Body of pancreas (tissue), 4 donors: ENCODE measurements around the gene GRM4. TPM values are rescaled to one million over a fixed set of nuclear protein-coding genes. Genes with fewer than 3 reads are reported as not detected.
A peak's percentile ranks its signal among the peaks of the same experiment; 100 is the strongest.

Experiments used
- ATAC-seq: fragments of 150-250 bp; one replicate; pipeline ENCODE4 v1.9.1; 2016
- DNase-seq, 4 donors: peaks; one replicate each; pipeline ENCODE4 v3.0.0-alpha.2; 2019
- H3K27ac ChIP-seq, 4 donors: fragments of 200-600 bp; sonication (generic); 1 replicate in 3 of 4; 2 replicates in 1 of 4; pipeline versions ENCODE4 v1.5.1 to v1.6.1; 2016 to 2019; ENCODE audit warnings: mild to moderate bottlenecking in 1 of 4, mixed read lengths in 1 of 4, moderate library complexity in 1 of 4
- H3K27me3 ChIP-seq, 2 donors: fragments of 200-600 bp; sonication (generic); one replicate each; pipeline ENCODE4 v1.6.0; 2016; ENCODE audit warnings: mild to moderate bottlenecking in 1 of 2
- H3K36me3 ChIP-seq, 2 donors: fragments of 200-600 bp; sonication (generic); replicated peaks in 1 of 2; 2 replicates each; pipeline ENCODE4 v1.5.1; 2016; ENCODE audit warnings: low read depth in 2 of 2; ENCODE audit not compliant: insufficient read depth in 1 of 2
- H3K4me1 ChIP-seq: fragments of 200-600 bp; sonication (generic); one replicate; pipeline ENCODE4 v1.6.0; 2016
- H3K4me3 ChIP-seq, 2 donors: fragments of 200-600 bp; sonication (generic); 1 replicate in 1 of 2; 2 replicates in 1 of 2; pipeline ENCODE4 v1.5.1; 2016 to 2019
- H3K9me3 ChIP-seq, 3 donors: fragments of 200-600 bp; sonication (generic); 1 replicate in 2 of 3; 2 replicates in 1 of 3; pipeline ENCODE4 v1.5.1; 2016
- CTCF ChIP-seq, 7 experiments: fragments of 450-650 bp in 4 of 7; fragments of 200-600 bp in 3 of 7; sonication (generic) in 3 of 7; IDR thresholded peaks; one replicate each; pipeline ENCODE4 v1.5.1; 2016 to 2019; ENCODE audit warnings: antibody characterized with exemption in 7 of 7
- POLR2A ChIP-seq, 3 donors: fragments of 450-650 bp; IDR thresholded peaks; one replicate each; pipeline ENCODE4 v1.6.1; 2016; ENCODE audit warnings: antibody characterized with exemption in 3 of 3, mild to moderate bottlenecking in 2 of 3
- WGBS, 2 donors: methylation state at CpG; one replicate each; pipeline ENCODE4 v1.1.5; 2017; 5-methylcytosine and 5-hydroxymethylcytosine counted together
- intact Hi-C: fragments of 100-400 bp; cut with DNase I; formaldehyde crosslinking; loops from one replicate; pipeline ENCODE4 v1.15.1; 2023
- total RNA-seq, 2 donors: library from RNA; depleted of rRNA; stranded (reverse); fragments of >200 nt; gene quantifications; one replicate each; pipeline ENCODE4 v1.1.0, GENCODE V29; 2016

GRM4 gene
- total RNA-seq, 2 donors from 2014 or later = 0.33 TPM; not detected in 1

GRCh38 chr6:33993653-33994471 is 152.0 kb downstream of the GRM4 start:
- WGBS, 2 donors = 65 to 78% methylated on average over 18 to 21 of the region's 21 CpGs
- no peak for ATAC-seq
- Histone ChIP-seq H3K36me3 (no peaks in the 10 kb centered on the region), H3K27me3 (no peaks in the 10 kb centered on the region), H3K4me1 (no peaks in the 10 kb centered on the region), H3K4me3 (no peak overlapping the region), H3K9me3 (no peaks in the 10 kb centered on the region), H3K27ac (peak overlapping the region in 1 of 4 donors; percentile 36)
- no peak for TF ChIP-seq CTCF (IDR thresholded peaks at IDR 0.05)
- no peak for TF ChIP-seq POLR2A (IDR thresholded peaks at IDR 0.05)
- peak in 1 of 4 donors; percentile 1 for DNase-seq
- intact Hi-C loops = no loop called here

- H3K27ac ChIP-seq = no peak overlapping the region
- WGBS, 2 donors = 65 to 74% methylated on average over 10 to 11 of the region's 11 CpGs
- H3K27me3 ChIP-seq = no peaks in the 10 kb centered on the region
- no peak overlapping the region for H3K4me3 ChIP-seq
- H3K36me3 ChIP-seq = no peaks in the 10 kb centered on the region
- H3K9me3 ChIP-seq = no peaks in the 10 kb centered on the region
- no peaks in the 10 kb centered on the region for H3K4me1 ChIP-seq
- DNase-seq = peak in 2 of 4 donors; percentile 2 to 3
- no peak for ATAC-seq
- TF ChIP-seq POLR2A (IDR thresholded peaks at IDR 0.05) (no peak), CTCF (IDR thresholded peaks at IDR 0.05) (no peak)
- intact Hi-C loops = no loop called here
These were observed 152.8 kb downstream of the GRM4 start for GRCh38 chr6:33993091-33993490.

DNA sequence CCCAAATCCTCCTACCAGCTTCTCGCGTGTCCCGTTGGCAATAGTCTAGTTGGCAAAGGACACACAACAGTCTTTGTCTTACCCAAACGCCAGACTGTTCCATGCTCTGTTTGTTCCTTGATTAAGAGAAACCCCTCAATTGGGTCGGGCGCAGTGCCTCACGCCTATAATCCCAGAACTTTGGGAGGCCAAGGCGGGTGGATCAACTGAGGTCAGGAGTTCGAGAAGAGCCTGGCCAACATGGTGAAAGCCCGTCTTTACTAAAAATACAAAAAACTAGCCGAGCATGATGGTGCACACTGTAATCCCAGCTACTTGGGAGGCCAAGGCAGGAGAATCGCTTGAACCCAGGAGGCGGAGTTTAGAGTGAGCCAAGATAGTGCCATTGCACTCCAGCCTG is 153.7 kb downstream of the GRM4 start:
- H3K36me3 ChIP-seq = no peaks in the 10 kb centered on the region
- H3K4me3 ChIP-seq = no peak overlapping the region
- no peak for TF ChIP-seq POLR2A (IDR thresholded peaks at IDR 0.05)
- no peak for TF ChIP-seq CTCF (IDR thresholded peaks at IDR 0.05)
- H3K4me1 ChIP-seq = no peaks in the 10 kb centered on the region
- WGBS, 2 donors = 77 to 79% methylated on average over 13 of the region's 13 CpGs
- DNase-seq (peak in 2 of 4 donors; percentile 1 to 2), ATAC-seq (no peak)
- intact Hi-C loops = no loop called here
- no peaks in the 10 kb centered on the region for H3K27me3 ChIP-seq
- H3K27ac ChIP-seq = no peak overlapping the region
- no peaks in the 10 kb centered on the region for H3K9me3 ChIP-seq

DNA sequence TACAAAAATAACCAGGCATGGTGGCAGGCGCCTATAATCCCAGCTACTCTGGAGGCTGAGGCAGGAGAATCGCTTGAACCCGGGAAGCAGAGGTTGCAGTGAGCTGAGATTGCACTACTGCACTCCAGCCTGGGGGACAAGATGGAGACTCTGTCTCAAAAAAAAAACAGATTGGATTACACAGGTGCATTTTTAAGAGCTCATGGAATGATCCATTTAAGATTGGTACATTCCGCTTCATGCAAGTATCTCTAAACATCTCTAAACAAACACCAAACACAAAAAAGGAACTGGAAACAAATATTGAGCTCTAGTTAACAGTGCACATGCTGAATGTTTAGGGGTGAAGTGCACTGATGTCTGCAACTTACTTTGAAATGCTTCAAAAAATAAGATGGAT is 154.3 kb downstream of the GRM4 start:
- DNase-seq (no peak), ATAC-seq (no peak)
- TF ChIP-seq CTCF (IDR thresholded peaks at IDR 0.05) (no peak), POLR2A (IDR thresholded peaks at IDR 0.05) (no peak)
- no peaks in the 10 kb centered on the region for H3K27me3 ChIP-seq
- no peaks in the 10 kb centered on the region for H3K4me1 ChIP-seq
- H3K9me3 ChIP-seq = no peaks in the 10 kb centered on the region
- H3K36me3 ChIP-seq = no peaks in the 10 kb centered on the region
- intact Hi-C loops = no loop called here
- no peak overlapping the region for H3K4me3 ChIP-seq
- WGBS, 2 donors = 86 to 94% methylated on average over 3 to 4 of the region's 4 CpGs
- H3K27ac ChIP-seq = no peak overlapping the region
